Measurements from ENCODE around the gene DNASE2B.
A peak's percentile ranks its signal among the peaks of the same experiment; 100 is the strongest.

DNASE2B gene

GRCh38 chr1:84370831-84371394 is 27.4 kb upstream of the DNASE2B start:
- in situ Hi-C loops (cut with HindIII; ENCODE audit: low pct_ligation_motif_present, low pct_unique_long_range_greater_than_20kb, low sequenced_read_pairs) = no loop called here
- no peak for DNase-seq

- in situ Hi-C loops (cut with HindIII; ENCODE audit: low pct_ligation_motif_present, low pct_unique_long_range_greater_than_20kb, low sequenced_read_pairs) = no loop called here
Observed at GRCh38 chr1:84373436-84374141, 24.7 kb upstream of the DNASE2B start.

GRCh38 chr1:84374991-84375696 is 23.1 kb upstream of the DNASE2B start:
- in situ Hi-C loops (cut with HindIII; ENCODE audit: low pct_ligation_motif_present, low pct_unique_long_range_greater_than_20kb, low sequenced_read_pairs) = no loop called here
- no peak for DNase-seq

More at GRCh38 chr1:84373436-84374141, 24.7 kb upstream of the DNASE2B start:
- no peak for DNase-seq

GRCh38 chr1:84376000-84376910 is 22.0 kb upstream of the DNASE2B start:
- DNase-seq = no peak
- in situ Hi-C loops (cut with HindIII; ENCODE audit: low pct_ligation_motif_present, low pct_unique_long_range_greater_than_20kb, low sequenced_read_pairs) = no loop called here

GRCh38 chr1:84377480-84378095 is 20.7 kb upstream of the DNASE2B start:
- DNase-seq = peak; percentile 55
- in situ Hi-C loops (cut with HindIII; ENCODE audit: low pct_ligation_motif_present, low pct_unique_long_range_greater_than_20kb, low sequenced_read_pairs) = no loop called here

GRCh38 chr1:84379138-84379916 is 19.0 kb upstream of the DNASE2B start:
- peak; percentile 67 for DNase-seq

GRCh38 chr1:84379917-84380180 is 18.4 kb upstream of the DNASE2B start:
- in situ Hi-C loops (cut with HindIII; ENCODE audit: low pct_ligation_motif_present, low pct_unique_long_range_greater_than_20kb, low sequenced_read_pairs) = no loop called here
- DNase-seq = no peak

More at GRCh38 chr1:84379138-84379916, 19.0 kb upstream of the DNASE2B start:
- in situ Hi-C loops (cut with HindIII; ENCODE audit: low pct_ligation_motif_present, low pct_unique_long_range_greater_than_20kb, low sequenced_read_pairs) = no loop called here

- in situ Hi-C loops (cut with HindIII; ENCODE audit: low pct_ligation_motif_present, low pct_unique_long_range_greater_than_20kb, low sequenced_read_pairs) = no loop called here
- DNase-seq = no peak
Observed at GRCh38 chr1:84382127-84382526, 16.2 kb upstream of the DNASE2B start.

- in situ Hi-C loops (cut with HindIII; ENCODE audit: low pct_ligation_motif_present, low pct_unique_long_range_greater_than_20kb, low sequenced_read_pairs) = no loop called here
- DNase-seq = no peak
Observed at GRCh38 chr1:84385347-84385746, 12.9 kb upstream of the DNASE2B start.

GRCh38 chr1:84386716-84387479 is 11.4 kb upstream of the DNASE2B start:
- DNase-seq = no peak
- in situ Hi-C loops (cut with HindIII; ENCODE audit: low pct_ligation_motif_present, low pct_unique_long_range_greater_than_20kb, low sequenced_read_pairs) = no loop called here

- peak; percentile 22 for DNase-seq
Observed at GRCh38 chr1:84387480-84388163, 10.7 kb upstream of the DNASE2B start.

GRCh38 chr1:84390226-84390625 is 8.1 kb upstream of the DNASE2B start:
- in situ Hi-C loops (cut with HindIII; ENCODE audit: low pct_ligation_motif_present, low pct_unique_long_range_greater_than_20kb, low sequenced_read_pairs) = no loop called here
- DNase-seq = no peak

More at GRCh38 chr1:84387480-84388163, 10.7 kb upstream of the DNASE2B start:
- in situ Hi-C loops (cut with HindIII; ENCODE audit: low pct_ligation_motif_present, low pct_unique_long_range_greater_than_20kb, low sequenced_read_pairs) = no loop called here

- in situ Hi-C loops (cut with HindIII; ENCODE audit: low pct_ligation_motif_present, low pct_unique_long_range_greater_than_20kb, low sequenced_read_pairs) = no loop called here
- DNase-seq = no peak
Observed at GRCh38 chr1:84401156-84401555, 2.9 kb downstream of the DNASE2B start.

- DNase-seq = no peak
- in situ Hi-C loops (cut with HindIII; ENCODE audit: low pct_ligation_motif_present, low pct_unique_long_range_greater_than_20kb, low sequenced_read_pairs) = no loop called here
Observed at GRCh38 chr1:84402060-84402459, 3.8 kb downstream of the DNASE2B start.

GRCh38 chr1:84402501-84402900 is 4.2 kb downstream of the DNASE2B start:
- no peak for DNase-seq
- in situ Hi-C loops (cut with HindIII; ENCODE audit: low pct_ligation_motif_present, low pct_unique_long_range_greater_than_20kb, low sequenced_read_pairs) = no loop called here

- DNase-seq = no peak
- in situ Hi-C loops (cut with HindIII; ENCODE audit: low pct_ligation_motif_present, low pct_unique_long_range_greater_than_20kb, low sequenced_read_pairs) = no loop called here
Observed at GRCh38 chr1:84403347-84403746, 5.1 kb downstream of the DNASE2B start.
